ENCODE data around the gene ULK1. TPM values are rescaled to one million over a fixed set of nuclear protein-coding genes. Genes with fewer than 3 reads are reported as not detected.
A peak's percentile ranks its signal among the peaks of the same experiment; 100 is the strongest.

The ULK1 gene
- total RNA-seq, 2 donors from 2014 or later = 23.2 to 40.6 TPM

- Histone ChIP-seq H3K27ac (no peak overlapping the region), H3K4me3 (no peak overlapping the region), H3K4me1 (ENCODE audit: control insufficient read depth in 1 of 2, low read depth in 2 of 2) (no peaks in the 10 kb centered on the region), H3K9me3 (no peaks in the 10 kb centered on the region), H3K36me3 (no peaks in the 10 kb centered on the region), H3K27me3 (replicated peaks; ENCODE audit: insufficient read depth) (no peaks in the 10 kb centered on the region)
- no peak for TF ChIP-seq CTCF (IDR thresholded peaks at IDR 0.05)
- DNase-seq (ENCODE audit: low spot score) = no peak
- no peak for ATAC-seq (ENCODE audit: insufficient number of reproducible peaks, low FRiP score, low read depth)
Observed at GRCh38 chr12:131857908-131858850, 36.2 kb upstream of the ULK1 start.

GRCh38 chr12:131860472-131861260 is 33.8 kb upstream of the ULK1 start:
- DNase-seq (ENCODE audit: low spot score) (no peak), ATAC-seq (ENCODE audit: insufficient number of reproducible peaks, low FRiP score, low read depth) (no peak)
- Histone ChIP-seq H3K4me3 (peak overlapping the region; percentile 45), H3K9me3 (no peaks in the 10 kb centered on the region), H3K27me3 (replicated peaks; ENCODE audit: insufficient read depth) (no peaks in the 10 kb centered on the region), H3K4me1 (ENCODE audit: control insufficient read depth in 1 of 2, low read depth in 2 of 2) (no peaks in the 10 kb centered on the region), H3K27ac (no peak overlapping the region), H3K36me3 (no peaks in the 10 kb centered on the region)
- TF ChIP-seq CTCF (IDR thresholded peaks at IDR 0.05) = no peak

- Histone ChIP-seq H3K36me3 (no peaks in the 10 kb centered on the region), H3K27ac (no peak overlapping the region), H3K4me1 (ENCODE audit: control insufficient read depth in 1 of 2, low read depth in 2 of 2) (no peaks in the 10 kb centered on the region), H3K27me3 (replicated peaks; ENCODE audit: insufficient read depth) (no peaks in the 10 kb centered on the region), H3K4me3 (no peak overlapping the region), H3K9me3 (no peaks in the 10 kb centered on the region)
- DNase-seq (ENCODE audit: low spot score) (no peak), ATAC-seq (ENCODE audit: insufficient number of reproducible peaks, low FRiP score, low read depth) (no peak)
- no peak for TF ChIP-seq CTCF (IDR thresholded peaks at IDR 0.05)
Observed at GRCh38 chr12:131861261-131862083, 33.0 kb upstream of the ULK1 start.

- Histone ChIP-seq H3K9me3 (no peaks in the 10 kb centered on the region), H3K4me3 (no peak overlapping the region), H3K27ac (no peak overlapping the region), H3K4me1 (ENCODE audit: control insufficient read depth in 1 of 2, low read depth in 2 of 2) (no peaks in the 10 kb centered on the region), H3K27me3 (replicated peaks; ENCODE audit: insufficient read depth) (no peaks in the 10 kb centered on the region), H3K36me3 (no peaks in the 10 kb centered on the region)
- no peak for TF ChIP-seq CTCF (IDR thresholded peaks at IDR 0.05)
- DNase-seq (ENCODE audit: low spot score) = no peak
- ATAC-seq (ENCODE audit: insufficient number of reproducible peaks, low FRiP score, low read depth) = no peak
Observed at GRCh38 chr12:131862084-131862441, 32.4 kb upstream of the ULK1 start.

Data from thoracic aorta (tissue), 2 donors.